K562 (cell line): ENCODE measurements around the gene TBCCD1. TPM values are rescaled to one million over a fixed set of nuclear protein-coding genes. Genes with fewer than 3 reads are reported as not detected.

Source experiments
- ATAC-seq: fragments of 200-7000 bp; cut with Tn5 transposase; 3 replicates; pipeline ENCODE4 v1.9.1; 2020; ENCODE audit warnings: moderate library complexity
- BruUV-seq: library from RNA; stranded (reverse); fragments of 400-500 nt; replicated peaks from 2 replicates; lab custom pipeline; 2021; lab: Mats Ljungman, UMichigan
- CTCF ChIA-PET: fragments of 300-600 bp; formaldehyde crosslinking; extraction: SDS; loops from one replicate; lab custom pipeline; 2021; ENCODE audit warnings: low intra/inter-chr PET ratio; lab: Yijun Ruan, JAX
- POLR2A ChIA-PET: fragments of 300-600, 350-650 bp; sonication (Branson Sonifier 250); formaldehyde crosslinking; extraction: SDS; loops from one replicate; lab custom pipeline; 2021; ENCODE audit warnings: antibody characterized with exemption, inconsistent platforms; lab: Yijun Ruan, JAX
- DNase-seq, 4 experiments: peaks; one replicate each; pipeline versions ENCODE4 v3.0.0 to v3.0.0-alpha.2; 2011 to 2018; ENCODE audit warnings: low spot score in 3 of 4, mixed read lengths in 3 of 4; ENCODE audit errors: extremely low read depth in 1 of 4
- FAIRE-seq: peaks from 2 replicates; lab custom pipeline; 2011; peaks lifted over from hg19 to GRCh38; lab: Jason Lieb, UNC
- H2AFZ ChIP-seq: 2 replicates; pipeline ENCODE4 v1.6.0; 2011; ENCODE audit warnings: low read depth, low read length, control low read depth, inconsistent platforms
- H3K27ac ChIP-seq: fragments of 200-600 bp; 3 replicates; pipeline ENCODE4 v1.8.0; 2011; ENCODE audit warnings: low read depth, mild to moderate bottlenecking, control low read depth, inconsistent platforms, low read length, moderate library complexity, mixed read lengths; ENCODE audit errors: extremely low read depth
- H3K27me3 ChIP-seq, 2 experiments: fragments of 300-600 bp in 1 of 2; 2 replicates in 1 of 2; 3 replicates in 1 of 2; pipeline versions ENCODE4 v1.6.0 to v1.8.0; 2011; ENCODE audit warnings: inconsistent platforms in 2 of 2, low read length in 2 of 2, mild to moderate bottlenecking in 1 of 2, mixed read lengths in 1 of 2, moderate library complexity in 1 of 2; ENCODE audit not compliant: control insufficient read depth in 2 of 2, insufficient read depth in 2 of 2
- H3K36me3 ChIP-seq: fragments of 300-600 bp; 3 replicates; pipeline ENCODE4 v1.8.0; 2011; ENCODE audit warnings: mild to moderate bottlenecking, low read length, inconsistent platforms; ENCODE audit not compliant: control insufficient read depth, insufficient read depth
- H3K4me1 ChIP-seq, 2 experiments: fragments of 200-600 bp in 1 of 2; replicated peaks in 1 of 2; 2 replicates in 1 of 2; 3 replicates in 1 of 2; pipeline versions ENCODE4 v1.5.1 to v1.8.0; 2011; ENCODE audit warnings: inconsistent platforms in 2 of 2, low read length in 2 of 2, mild to moderate bottlenecking in 1 of 2, mixed read lengths in 1 of 2, moderate library complexity in 1 of 2; ENCODE audit not compliant: control insufficient read depth in 2 of 2, insufficient read depth in 2 of 2
- H3K4me2 ChIP-seq: 2 replicates; pipeline ENCODE4 v1.6.1; 2011; ENCODE audit warnings: low read length, control low read depth, inconsistent platforms, mixed read lengths; ENCODE audit not compliant: insufficient read depth
- H3K4me3 ChIP-seq: fragments of 200-600 bp; sonication (generic), shearing (Covaris generic); 2 replicates; pipeline ENCODE4 v1.5.1; 2016; ENCODE audit warnings: control low read depth, inconsistent platforms
- H3K79me2 ChIP-seq: fragments of 200-600 bp; 3 replicates; pipeline ENCODE4 v1.8.0; 2011; ENCODE audit warnings: low read length, inconsistent platforms; ENCODE audit not compliant: control insufficient read depth, insufficient read depth
- H3K9ac ChIP-seq, 2 experiments: 2 replicates each; pipeline versions ENCODE4 v1.6.0 to v1.6.1; 2011; ENCODE audit warnings: low read depth in 2 of 2, low read length in 2 of 2, control low read depth in 1 of 2, inconsistent platforms in 1 of 2, mild to moderate bottlenecking in 1 of 2, mixed read lengths in 1 of 2; ENCODE audit not compliant: insufficient read depth in 1 of 2
- H3K9me1 ChIP-seq: one replicate; pipeline ENCODE4 v1.6.0; 2011; ENCODE audit warnings: inconsistent platforms, mild to moderate bottlenecking, low read length, moderate library complexity; ENCODE audit not compliant: control insufficient read depth, insufficient read depth
- H3K9me3 ChIP-seq: replicated peaks from 2 replicates; pipeline ENCODE4 v1.5.1; 2011; ENCODE audit warnings: low read depth, low read length, inconsistent platforms; ENCODE audit not compliant: control insufficient read depth, insufficient read depth
- H4K20me1 ChIP-seq: replicated peaks from 2 replicates; pipeline ENCODE4 v1.6.1; 2011; ENCODE audit warnings: low read length, inconsistent platforms, mixed read lengths; ENCODE audit not compliant: control insufficient read depth, insufficient read depth
- CBX5 ChIP-seq: IDR thresholded peaks from 2 replicates; pipeline ENCODE4 v1.6.1; 2014; ENCODE audit warnings: low read depth, borderline replicate concordance
- HDAC3 ChIP-seq: fragments of 450-650 bp; IDR thresholded peaks from 2 replicates; pipeline ENCODE4 v1.6.1; 2018; ENCODE audit warnings: borderline replicate concordance, mild to moderate bottlenecking, moderate library complexity; ENCODE audit not compliant: partially characterized antibody
- HDAC6 ChIP-seq: IDR thresholded peaks from 2 replicates; pipeline ENCODE4 v1.6.1; 2012; ENCODE audit warnings: low read depth, mild to moderate bottlenecking, control low read depth, inconsistent platforms, low read length, moderate library complexity
- RCOR1 ChIP-seq, 2 experiments: IDR thresholded peaks; 2 replicates each; pipeline ENCODE4 v1.6.1; 2012; ENCODE audit warnings: low read depth in 2 of 2, low read length in 2 of 2, borderline replicate concordance in 1 of 2, improper control_type of control experiment in 1 of 2
- SPI1 ChIP-seq: IDR thresholded peaks from 2 replicates; pipeline ENCODE4 v1.6.1; 2011; ENCODE audit warnings: low read depth, low read length, control low read depth, borderline replicate concordance
- ZFP1 ChIP-seq: fragments of 450-650 bp; formaldehyde crosslinking; IDR thresholded peaks from 2 replicates; pipeline ENCODE4 v1.4.0; 2020; ENCODE audit warnings: mild to moderate bottlenecking, mixed read lengths
- ZNF274 ChIP-seq: IDR thresholded peaks from 2 replicates; pipeline ENCODE4 v1.6.1; 2011; ENCODE audit warnings: low read depth, mild to moderate bottlenecking, low read length, moderate library complexity, borderline replicate concordance
- WGBS: fragments of 100-300 bp; shearing (Covaris generic); methylation state at CpG from one replicate; pipeline ENCODE4 v1.1.6; 2016; ENCODE audit warnings: low coverage, mixed read lengths; ENCODE audit not compliant: insufficient coverage; ENCODE audit errors: missing lambda C conversion rate; 5-methylcytosine and 5-hydroxymethylcytosine counted together
- in situ Hi-C: fragments of 300-500 bp; cut with MboI; formaldehyde crosslinking; loops from 4 replicates; pipeline ENCODE4 v1.15.0; 2018; ENCODE audit warnings: inconsistent platforms, mixed read lengths
- intact Hi-C: fragments of 100-400 bp; cut with micrococcal nuclease; formaldehyde crosslinking; loops from 2 replicates; pipeline ENCODE4 v1.14.2; 2022
- polyA plus RNA-seq, 8 experiments: library from polyadenylated mRNA; depleted of rRNA in 4 of 8; stranded (reverse) in 5 of 8; unstranded in 3 of 8; fragments of >200 nt; fragmentation: Nextera tagmentation in 2 of 8; fragmentation: Illumina TruSeq in 1 of 8; extraction: Ambion mirVana in 2 of 8; extraction: Trizol in 1 of 8; gene quantifications; 2 replicates each; pipeline versions ENCODE4 v1.2.1 to v1.2.3, GENCODE V29; 2011 to 2014; ENCODE audit warnings: inconsistent platforms in 1 of 8, missing spikeins in 1 of 8
- total RNA-seq, 7 experiments: library from RNA; depleted of rRNA in 6 of 7; stranded (reverse); fragments of >200 nt in 6 of 7; fragmentation: Illumina TruSeq in 2 of 7; extraction: Trizol in 2 of 7; gene quantifications; 2 replicates each; pipeline versions ENCODE4 v1.2.1 to v1.2.3, GENCODE V29; 2011 to 2021; ENCODE audit warnings: low replicate concordance in 1 of 7
- TF ChIP-seq, protein P1 (sequence below): fragments of 250-450 bp; sonication (Bioruptor Pico); IDR thresholded peaks from 2 replicates; pipeline ENCODE4 v1.8.0; 2022; ENCODE audit warnings: moderate library complexity, mild to moderate bottlenecking, inconsistent platforms
- TF ChIP-seq, protein P2 (sequence below): IDR thresholded peaks from 3 replicates; pipeline ENCODE4 v1.6.1; 2011; ENCODE audit warnings: borderline replicate concordance, mild to moderate bottlenecking, moderate library complexity; ENCODE audit not compliant: insufficient read length; ENCODE audit errors: extremely low read depth

TBCCD1 gene
- total and polyA plus RNA-seq, 9 of the 15 experiments (the other 6 are each of a cell fraction or from before 2014, with no cell fraction given): 17.7 to 31.1 (median 21.2) TPM

DNA sequence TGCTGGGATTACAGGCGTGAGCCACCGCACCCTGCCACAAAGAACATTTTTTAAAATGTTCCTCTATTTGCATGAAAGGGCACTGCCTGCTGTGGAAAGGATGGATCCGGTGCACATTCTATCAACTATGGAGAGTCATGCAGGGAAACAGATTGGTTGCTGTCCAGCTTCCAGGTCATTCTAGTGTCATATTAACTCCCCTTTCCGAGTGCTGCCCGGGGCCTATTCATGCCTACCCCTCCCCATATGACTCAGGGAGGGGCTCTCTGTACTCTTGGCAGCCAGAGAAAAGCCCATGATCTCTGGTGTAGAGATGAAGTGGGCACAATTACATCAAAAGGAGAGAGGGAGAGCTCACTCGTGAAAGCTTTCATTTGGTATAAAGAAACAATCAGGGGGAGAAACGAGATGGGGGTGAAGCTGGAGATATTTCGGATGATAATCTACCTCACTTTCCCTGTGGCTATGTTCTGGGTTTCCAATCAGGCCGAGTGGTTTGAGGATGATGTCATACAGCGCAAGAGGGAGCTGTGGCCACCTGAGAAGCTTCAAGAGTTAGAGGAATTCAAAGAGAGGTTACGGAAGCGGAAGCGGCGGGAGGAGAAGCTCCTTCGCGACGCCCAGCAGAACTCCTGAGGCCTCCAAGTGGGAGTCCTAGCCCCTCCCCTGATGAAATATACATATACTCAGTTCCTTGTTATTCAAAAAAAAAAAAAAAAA, 29.6 kb upstream of the TBCCD1 start:
- Histone ChIP-seq H2AFZ (peak overlapping the region; percentile 91), H3K4me2 (peak overlapping the region; percentile 24; the same call in 1 of the 2 replicates), H3K4me1 (peaks cover 6 to 14% of the 10 kb centered on the region in 2 experiments), H3K27me3 (no peaks in the 10 kb centered on the region), H3K9ac (peak overlapping the region in 1 of 2 experiments; percentile 36; a peak in 1 of 4 replicates), H4K20me1 (no peaks in the 10 kb centered on the region), H3K79me2 (no peaks in the 10 kb centered on the region), H3K9me1 (no peaks in the 10 kb centered on the region), H3K36me3 (no peaks in the 10 kb centered on the region), H3K4me3 (no peak overlapping the region), H3K9me3 (no peaks in the 10 kb centered on the region), H3K27ac (peak overlapping the region; percentile 26; the same call in 1 of the 3 replicates)
- POLR2A ChIA-PET: interaction anchor here (0.6 to 1.7 kb wide), 9 partner anchors 9 to 325 kb away, joined by 3 to 10 read pairs (median 4); partner anchors contain the start of genes DNAJB11 and EIF4A2
- ATAC-seq (peak; percentile 80), DNase-seq (peak in 1 of 4 experiments; percentile 69), FAIRE-seq (peak; percentile 87)
- in situ Hi-C loops: no loop called here
- BruUV-seq: no TSS peak
- 36% methylated on average over 14 of the region's 17 CpGs for WGBS
- CTCF ChIA-PET: no interaction called here
- intact Hi-C loops: no loop called here
- TF ChIP-seq HDAC3 (peak; percentile 31), ZNF274 (no peak), HDAC6 (no peak), ZFP1 (no peak), CBX5 (no peak), RCOR1 (IDR thresholded peaks at IDR 0.05; ENCODE audit: borderline replicate concordance in 1 of 2, low read depth in 2 of 2, low read length in 2 of 2) (peak in 1 of 2 experiments; percentile 67; a peak in 1 of 4 replicates), SPI1 (no peak)
- TF ChIP-seq, protein P1, sequence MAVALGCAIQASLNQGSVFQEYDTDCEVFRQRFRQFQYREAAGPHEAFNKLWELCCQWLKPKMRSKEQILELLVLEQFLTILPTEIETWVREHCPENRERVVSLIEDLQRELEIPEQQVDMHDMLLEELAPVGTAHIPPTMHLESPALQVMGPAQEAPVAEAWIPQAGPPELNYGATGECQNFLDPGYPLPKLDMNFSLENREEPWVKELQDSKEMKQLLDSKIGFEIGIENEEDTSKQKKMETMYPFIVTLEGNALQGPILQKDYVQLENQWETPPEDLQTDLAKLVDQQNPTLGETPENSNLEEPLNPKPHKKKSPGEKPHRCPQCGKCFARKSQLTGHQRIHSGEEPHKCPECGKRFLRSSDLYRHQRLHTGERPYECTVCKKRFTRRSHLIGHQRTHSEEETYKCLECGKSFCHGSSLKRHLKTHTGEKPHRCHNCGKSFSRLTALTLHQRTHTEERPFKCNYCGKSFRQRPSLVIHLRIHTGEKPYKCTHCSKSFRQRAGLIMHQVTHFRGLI (CRISPR knock-in tag): no peak
- TF ChIP-seq, protein P2, sequence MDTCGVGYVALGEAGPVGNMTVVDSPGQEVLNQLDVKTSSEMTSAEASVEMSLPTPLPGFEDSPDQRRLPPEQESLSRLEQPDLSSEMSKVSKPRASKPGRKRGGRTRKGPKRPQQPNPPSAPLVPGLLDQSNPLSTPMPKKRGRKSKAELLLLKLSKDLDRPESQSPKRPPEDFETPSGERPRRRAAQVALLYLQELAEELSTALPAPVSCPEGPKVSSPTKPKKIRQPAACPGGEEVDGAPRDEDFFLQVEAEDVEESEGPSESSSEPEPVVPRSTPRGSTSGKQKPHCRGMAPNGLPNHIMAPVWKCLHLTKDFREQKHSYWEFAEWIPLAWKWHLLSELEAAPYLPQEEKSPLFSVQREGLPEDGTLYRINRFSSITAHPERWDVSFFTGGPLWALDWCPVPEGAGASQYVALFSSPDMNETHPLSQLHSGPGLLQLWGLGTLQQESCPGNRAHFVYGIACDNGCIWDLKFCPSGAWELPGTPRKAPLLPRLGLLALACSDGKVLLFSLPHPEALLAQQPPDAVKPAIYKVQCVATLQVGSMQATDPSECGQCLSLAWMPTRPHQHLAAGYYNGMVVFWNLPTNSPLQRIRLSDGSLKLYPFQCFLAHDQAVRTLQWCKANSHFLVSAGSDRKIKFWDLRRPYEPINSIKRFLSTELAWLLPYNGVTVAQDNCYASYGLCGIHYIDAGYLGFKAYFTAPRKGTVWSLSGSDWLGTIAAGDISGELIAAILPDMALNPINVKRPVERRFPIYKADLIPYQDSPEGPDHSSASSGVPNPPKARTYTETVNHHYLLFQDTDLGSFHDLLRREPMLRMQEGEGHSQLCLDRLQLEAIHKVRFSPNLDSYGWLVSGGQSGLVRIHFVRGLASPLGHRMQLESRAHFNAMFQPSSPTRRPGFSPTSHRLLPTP: no peak
